Natural killer cell (primary cell): ENCODE results near the gene ETV4. TPM values are rescaled to one million over a fixed set of nuclear protein-coding genes. Genes with fewer than 3 reads are reported as not detected.
"Not testable (repeated sequence)": the region's sequence is repeated elsewhere in the genome, so short reads cannot be mapped to it uniquely, and the experiment has no call there.

Experiments used
- ATAC-seq, 3 donors: fragments of 150-1000 bp in 2 of 3; fragments of 200-7000 bp in 1 of 3; cut with Tn5 transposase; 1 replicate in 1 of 3; 2 replicates in 2 of 3; pipeline ENCODE4 v1.10.0; 2021; ENCODE audit warnings: mild to moderate bottlenecking in 2 of 3, moderate library complexity in 2 of 3
- DNase-seq, 2 donors: peaks; one replicate each; pipeline versions ENCODE4 v3.0.0 to v3.0.0-alpha.2; 2013 to 2021; ENCODE audit warnings: mixed read lengths in 1 of 2
- H3K27ac ChIP-seq: one replicate; pipeline ENCODE4 v1.5.1; 2013; ENCODE audit warnings: mild to moderate bottlenecking, low read length
- H3K27me3 ChIP-seq: one replicate; pipeline ENCODE4 v1.6.1; 2013; ENCODE audit warnings: low read length; ENCODE audit not compliant: control insufficient read depth, insufficient read depth
- H3K36me3 ChIP-seq: one replicate; pipeline ENCODE4 v1.6.1; 2013; ENCODE audit warnings: low read length; ENCODE audit not compliant: control insufficient read depth, insufficient read depth
- H3K4me1 ChIP-seq: one replicate; pipeline ENCODE4 v1.6.1; 2013; ENCODE audit warnings: low read length; ENCODE audit not compliant: control insufficient read depth, insufficient read depth
- H3K4me3 ChIP-seq: one replicate; pipeline ENCODE4 v1.5.1; 2013; ENCODE audit warnings: low read length
- H3K9me3 ChIP-seq: one replicate; pipeline ENCODE4 v1.6.1; 2013; ENCODE audit warnings: low read length; ENCODE audit not compliant: control insufficient read depth, insufficient read depth
- H3K27ac Mint-ChIP-seq, 2 donors: one replicate each; pipeline ENCODE4 v1.8.0; 2022; ENCODE audit warnings: mild to moderate bottlenecking in 2 of 2, mixed read lengths in 2 of 2, moderate library complexity in 1 of 2
- H3K27me3 Mint-ChIP-seq, 2 donors: one replicate each; pipeline ENCODE4 v1.8.0; 2022; ENCODE audit warnings: low read depth in 2 of 2, mixed read lengths in 2 of 2
- H3K36me3 Mint-ChIP-seq: one replicate; pipeline ENCODE4 v1.8.0; 2022; ENCODE audit warnings: mixed read lengths
- H3K4me1 Mint-ChIP-seq, 2 donors: one replicate each; pipeline ENCODE4 v1.8.0; 2022; ENCODE audit warnings: mixed read lengths in 2 of 2
- H3K4me3 Mint-ChIP-seq: one replicate; pipeline ENCODE4 v1.8.0; 2022; ENCODE audit warnings: mild to moderate bottlenecking, moderate library complexity, mixed read lengths
- H3K9me3 Mint-ChIP-seq, 2 donors: one replicate each; pipeline ENCODE4 v1.8.0; 2022; ENCODE audit warnings: mixed read lengths in 2 of 2
- WGBS: methylation state at CpG from one replicate; pipeline ENCODE4 v1.1.7; 2013; ENCODE audit warnings: missing lambda C conversion rate; ENCODE audit not compliant: insufficient coverage; 5-methylcytosine and 5-hydroxymethylcytosine counted together
- intact Hi-C: fragments of 100-400 bp; cut with micrococcal nuclease; formaldehyde crosslinking; loops from one replicate; pipeline ENCODE4 v1.14.2; 2022
- total RNA-seq, 4 donors: library from RNA; stranded (reverse); fragments of 120-200 nt in 1 of 4; gene quantifications; one replicate each; pipeline versions ENCODE4 v1.2.3 to v1.2.4, GENCODE V29; 2013 to 2022
- TF ChIP-seq, protein P1 (sequence below): fragments of 200-600 bp; IDR thresholded peaks from one replicate; pipeline ENCODE4 v1.8.0; 2022; ENCODE audit warnings: antibody characterized with exemption

Gene ETV4
- total RNA-seq, 3 donors from 2014 or later (not counting 1 experiment from before 2014, with no cell fraction given): not detected

GRCh38 chr17:43515656-43516055 is 30.5 kb downstream of the ETV4 start:
- peaks cover 74% of the 10 kb centered on the region for H3K36me3 ChIP-seq
- TF ChIP-seq, protein P1, sequence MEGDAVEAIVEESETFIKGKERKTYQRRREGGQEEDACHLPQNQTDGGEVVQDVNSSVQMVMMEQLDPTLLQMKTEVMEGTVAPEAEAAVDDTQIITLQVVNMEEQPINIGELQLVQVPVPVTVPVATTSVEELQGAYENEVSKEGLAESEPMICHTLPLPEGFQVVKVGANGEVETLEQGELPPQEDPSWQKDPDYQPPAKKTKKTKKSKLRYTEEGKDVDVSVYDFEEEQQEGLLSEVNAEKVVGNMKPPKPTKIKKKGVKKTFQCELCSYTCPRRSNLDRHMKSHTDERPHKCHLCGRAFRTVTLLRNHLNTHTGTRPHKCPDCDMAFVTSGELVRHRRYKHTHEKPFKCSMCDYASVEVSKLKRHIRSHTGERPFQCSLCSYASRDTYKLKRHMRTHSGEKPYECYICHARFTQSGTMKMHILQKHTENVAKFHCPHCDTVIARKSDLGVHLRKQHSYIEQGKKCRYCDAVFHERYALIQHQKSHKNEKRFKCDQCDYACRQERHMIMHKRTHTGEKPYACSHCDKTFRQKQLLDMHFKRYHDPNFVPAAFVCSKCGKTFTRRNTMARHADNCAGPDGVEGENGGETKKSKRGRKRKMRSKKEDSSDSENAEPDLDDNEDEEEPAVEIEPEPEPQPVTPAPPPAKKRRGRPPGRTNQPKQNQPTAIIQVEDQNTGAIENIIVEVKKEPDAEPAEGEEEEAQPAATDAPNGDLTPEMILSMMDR: no peak
- no peak overlapping the region for H3K27ac Mint-ChIP-seq
- no peak overlapping the region for H3K4me3 Mint-ChIP-seq
- 100% methylated on average over 1 of the region's 1 CpG for WGBS
- H3K27me3 Mint-ChIP-seq: no peaks in the 10 kb centered on the region
- ATAC-seq (no peak), DNase-seq (no peak)
- no peaks in the 10 kb centered on the region for H3K9me3 Mint-ChIP-seq
- no peak overlapping the region for H3K4me3 ChIP-seq
- H3K27ac ChIP-seq: no peak overlapping the region
- no peaks in the 10 kb centered on the region for H3K27me3 ChIP-seq
- H3K36me3 Mint-ChIP-seq: peaks cover 25% of the 10 kb centered on the region
- intact Hi-C loops: no loop called here
- H3K4me1 ChIP-seq: no peaks in the 10 kb centered on the region
- H3K9me3 ChIP-seq: no peaks in the 10 kb centered on the region
- peaks cover 0 to 6% of the 10 kb centered on the region in 2 donors for H3K4me1 Mint-ChIP-seq

DNA sequence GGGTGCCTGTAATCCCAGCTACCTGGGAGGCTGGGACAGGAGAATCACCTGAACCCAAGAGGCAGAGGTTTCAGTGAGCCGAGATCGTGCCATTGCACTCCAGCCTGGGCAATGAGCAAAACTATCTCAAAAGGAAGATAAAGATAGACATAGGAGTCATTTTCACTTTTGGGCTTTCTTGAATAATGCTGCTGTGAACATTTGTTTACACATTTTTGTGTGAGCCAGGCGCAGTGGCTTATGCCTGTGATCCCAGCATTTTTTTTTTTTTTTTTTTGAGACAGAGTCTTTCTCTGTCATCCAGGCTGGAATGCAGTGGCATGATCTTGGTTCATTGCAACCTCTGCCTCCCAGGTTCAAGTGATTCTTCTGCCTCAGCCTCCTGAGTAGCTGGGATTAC is 34.9 kb downstream of the ETV4 start:
- intact Hi-C loops: not testable (repeated sequence)
- peaks cover 23% of the 10 kb centered on the region for H3K36me3 Mint-ChIP-seq

DNA sequence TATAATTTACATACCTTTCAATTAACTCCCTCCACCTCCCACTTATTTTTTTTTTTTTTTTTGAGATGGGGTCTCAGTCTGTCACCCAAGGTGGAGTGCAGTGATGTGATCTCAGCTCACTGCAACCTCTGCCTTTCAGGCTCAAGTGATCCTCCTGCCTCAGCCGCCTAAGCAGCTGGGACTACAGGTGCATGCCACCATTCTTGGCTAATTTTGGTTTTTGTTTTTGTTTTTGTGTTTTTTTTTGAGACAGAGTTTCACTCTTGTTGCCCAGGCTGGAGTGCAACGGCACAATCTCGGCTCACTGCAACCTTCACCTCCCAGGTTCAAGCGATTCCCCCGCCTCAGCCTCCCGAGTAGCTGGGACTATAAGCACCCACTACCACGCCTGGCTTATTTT is 36.7 kb downstream of the ETV4 start:
- H3K4me1 ChIP-seq, H3K27ac ChIP-seq, H3K27ac Mint-ChIP-seq, H3K27me3 ChIP-seq, H3K9me3 ChIP-seq, DNase-seq, H3K4me1 Mint-ChIP-seq, H3K27me3 Mint-ChIP-seq, ATAC-seq, H3K9me3 Mint-ChIP-seq, H3K4me3 Mint-ChIP-seq, H3K4me3 ChIP-seq, intact Hi-C loops: not testable (repeated sequence)
- WGBS: 92% methylated on average over 3 of the region's 7 CpGs
- peaks cover 72% of the 10 kb centered on the region for H3K36me3 ChIP-seq
- H3K36me3 Mint-ChIP-seq: peaks cover 27% of the 10 kb centered on the region

More for the DNA sequence above, 34.9 kb downstream of the ETV4 start:
- not testable (repeated sequence) for H3K9me3 Mint-ChIP-seq, H3K27me3 ChIP-seq, H3K27ac ChIP-seq, ATAC-seq, H3K4me1 ChIP-seq, H3K9me3 ChIP-seq, H3K27ac Mint-ChIP-seq, H3K4me3 ChIP-seq, H3K4me1 Mint-ChIP-seq, H3K27me3 Mint-ChIP-seq, DNase-seq, H3K4me3 Mint-ChIP-seq
- H3K36me3 ChIP-seq: peaks cover 70% of the 10 kb centered on the region
- WGBS: 95% methylated on average over 2 of the region's 3 CpGs

- intact Hi-C loops: no loop called here
- no peaks in the 10 kb centered on the region for H3K27me3 ChIP-seq
- no peaks in the 10 kb centered on the region for H3K27me3 Mint-ChIP-seq
- H3K27ac ChIP-seq: no peak overlapping the region
- TF ChIP-seq, protein P1: no peak
- H3K27ac Mint-ChIP-seq: no peak overlapping the region
- H3K4me3 ChIP-seq: no peak overlapping the region
- H3K9me3 ChIP-seq: no peaks in the 10 kb centered on the region
- H3K4me1 Mint-ChIP-seq: peaks cover 6 to 14% of the 10 kb centered on the region in 2 donors
- H3K36me3 ChIP-seq: peaks cover 52% of the 10 kb centered on the region
- H3K4me3 Mint-ChIP-seq: no peak overlapping the region
- DNase-seq: no peak
- no peaks in the 10 kb centered on the region for H3K9me3 Mint-ChIP-seq
- peaks cover 5% of the 10 kb centered on the region for H3K4me1 ChIP-seq
- 100% methylated on average over 2 of the region's 5 CpGs for WGBS
- H3K36me3 Mint-ChIP-seq: peaks cover 23% of the 10 kb centered on the region
- no peak for ATAC-seq
These were observed 55.5 kb downstream of the ETV4 start for GRCh38 chr17:43490621-43491020.
